Inflammatory macrophage treated with lipopolysaccharide for 4 hours (primary cell): ENCODE results near the gene COL9A1.
"Not testable (repeated sequence)": the region's sequence is repeated elsewhere in the genome, so short reads cannot be mapped to it uniquely, and the experiment has no call there.

ENCODE experiments used
- DNase-seq: peaks from one replicate; pipeline ENCODE4 v3.0.0-alpha.2; 2020

COL9A1 gene

GRCh38 chr6:70303034-70303525 is at the start of gene COL9A1:
TSS of gene COL9A1 (minus strand) at chr6:70303084. CDS start at chr6:70302924, 160 bp downstream.
- no peak for DNase-seq

GRCh38 chr6:70351461-70351860 is 48.6 kb upstream of the COL9A1 start:
- no peak for DNase-seq

GRCh38 chr6:70345619-70346018 is 42.7 kb upstream of the COL9A1 start:
- no peak for DNase-seq

- DNase-seq, result no peak
Observed at GRCh38 chr6:70343313-70343712, 40.4 kb upstream of the COL9A1 start.

GRCh38 chr6:70339810-70340209 is 36.9 kb upstream of the COL9A1 start:
- DNase-seq, result not testable (repeated sequence)

- no peak for DNase-seq
Observed at GRCh38 chr6:70338775-70339174, 35.9 kb upstream of the COL9A1 start.

GRCh38 chr6:70337743-70338105 is 34.8 kb upstream of the COL9A1 start:
- no peak for DNase-seq

GRCh38 chr6:70336996-70337742 is 34.3 kb upstream of the COL9A1 start:
- DNase-seq, result no peak

- no peak for DNase-seq
Observed at GRCh38 chr6:70327036-70327435, 24.2 kb upstream of the COL9A1 start.

- no peak for DNase-seq
Observed at GRCh38 chr6:70325009-70325408, 22.1 kb upstream of the COL9A1 start.

GRCh38 chr6:70317799-70318198 is 14.9 kb upstream of the COL9A1 start:
- not testable (repeated sequence) for DNase-seq

- no peak for DNase-seq
Observed at GRCh38 chr6:70315079-70315751, 12.3 kb upstream of the COL9A1 start.

GRCh38 chr6:70314296-70314695 is 11.4 kb upstream of the COL9A1 start:
- DNase-seq, result no peak

GRCh38 chr6:70312165-70312745 is 9.4 kb upstream of the COL9A1 start:
- no peak for DNase-seq

- peak; percentile 32 for DNase-seq
Observed at GRCh38 chr6:70310063-70310694, 7.3 kb upstream of the COL9A1 start.

- no peak for DNase-seq
Observed at GRCh38 chr6:70309243-70309642, 6.4 kb upstream of the COL9A1 start.

- DNase-seq, result not testable (repeated sequence)
Observed at GRCh38 chr6:70308142-70308541, 5.3 kb upstream of the COL9A1 start.

GRCh38 chr6:70307008-70307407 is 4.1 kb upstream of the COL9A1 start:
- DNase-seq, result no peak

GRCh38 chr6:70304616-70305015 is 1.7 kb upstream of the COL9A1 start:
- DNase-seq, result no peak

- no peak for DNase-seq
Observed at GRCh38 chr6:70299456-70299855, 3.4 kb downstream of the COL9A1 start.

GRCh38 chr6:70298068-70298467 is 4.8 kb downstream of the COL9A1 start:
- DNase-seq, result no peak

- DNase-seq, result no peak
Observed at GRCh38 chr6:70292193-70292592, 10.7 kb downstream of the COL9A1 start.

- no peak for DNase-seq
Observed at GRCh38 chr6:70289299-70289698, 13.6 kb downstream of the COL9A1 start.

GRCh38 chr6:70286905-70287304 is 16.0 kb downstream of the COL9A1 start:
- no peak for DNase-seq
